GM19467 (cell line): ENCODE results near the gene CEP120.
"Not testable (repeated sequence)": the region's sequence is repeated elsewhere in the genome, so short reads cannot be mapped to it uniquely, and the experiment has no call there.

Source experiments
- ATAC-seq: cut with Tn5 transposase; IDR thresholded peaks from one replicate; pipeline ENCODE4 v1.9.1; 2021; ENCODE audit warnings: mild to moderate bottlenecking, moderate library complexity; ENCODE audit not compliant: unreplicated experiment

Gene CEP120

GRCh38 chr5:123423278-123424149 lies at the start of gene CEP120:
CEP120 (minus strand) TSS chr5:123423403; CDS start chr5:123422998, 405 bp downstream.
- ATAC-seq = peak; percentile 99

- ATAC-seq = no peak
Measured at GRCh38 chr5:123472150-123472924, 49.1 kb upstream of the CEP120 start.

GRCh38 chr5:123471385-123471784 lies 48.2 kb upstream of the CEP120 start:
- no peak for ATAC-seq

GRCh38 chr5:123466839-123467238 lies 43.6 kb upstream of the CEP120 start:
- ATAC-seq = not testable (repeated sequence)

- no peak for ATAC-seq
Measured at GRCh38 chr5:123460296-123460729, 37.1 kb upstream of the CEP120 start.

- not testable (repeated sequence) for ATAC-seq
Measured at GRCh38 chr5:123458994-123459393, 35.8 kb upstream of the CEP120 start.

- ATAC-seq = no peak
Measured at GRCh38 chr5:123456242-123456641, 33.0 kb upstream of the CEP120 start.

GRCh38 chr5:123455640-123456039 lies 32.4 kb upstream of the CEP120 start:
- peak; percentile 88 for ATAC-seq

GRCh38 chr5:123455095-123455494 lies 31.9 kb upstream of the CEP120 start:
- ATAC-seq = no peak

GRCh38 chr5:123454259-123454911 lies 31.2 kb upstream of the CEP120 start:
- no peak for ATAC-seq

- no peak for ATAC-seq
Measured at GRCh38 chr5:123452401-123452800, 29.2 kb upstream of the CEP120 start.

- ATAC-seq = no peak
Measured at GRCh38 chr5:123451047-123451446, 27.8 kb upstream of the CEP120 start.

GRCh38 chr5:123450640-123451039 lies 27.4 kb upstream of the CEP120 start:
- ATAC-seq = no peak

- ATAC-seq = no peak
Measured at GRCh38 chr5:123450114-123450513, 26.9 kb upstream of the CEP120 start.

GRCh38 chr5:123449424-123449974 lies 26.3 kb upstream of the CEP120 start:
- ATAC-seq = no peak

- no peak for ATAC-seq
Measured at GRCh38 chr5:123448743-123449142, 25.5 kb upstream of the CEP120 start.

- ATAC-seq = peak; percentile 85
Measured at GRCh38 chr5:123448017-123448617, 24.9 kb upstream of the CEP120 start.

GRCh38 chr5:123444016-123444415 lies 20.8 kb upstream of the CEP120 start:
- no peak for ATAC-seq

- ATAC-seq = no peak
Measured at GRCh38 chr5:123441408-123441807, 18.2 kb upstream of the CEP120 start.

- no peak for ATAC-seq
Measured at GRCh38 chr5:123440456-123441181, 17.4 kb upstream of the CEP120 start.
